ENCODE data around the gene SDF4.
"Not testable (repeated sequence)": the region's sequence is repeated elsewhere in the genome, so short reads cannot be mapped to it uniquely, and the experiment has no call there.

The SDF4 gene

DNA sequence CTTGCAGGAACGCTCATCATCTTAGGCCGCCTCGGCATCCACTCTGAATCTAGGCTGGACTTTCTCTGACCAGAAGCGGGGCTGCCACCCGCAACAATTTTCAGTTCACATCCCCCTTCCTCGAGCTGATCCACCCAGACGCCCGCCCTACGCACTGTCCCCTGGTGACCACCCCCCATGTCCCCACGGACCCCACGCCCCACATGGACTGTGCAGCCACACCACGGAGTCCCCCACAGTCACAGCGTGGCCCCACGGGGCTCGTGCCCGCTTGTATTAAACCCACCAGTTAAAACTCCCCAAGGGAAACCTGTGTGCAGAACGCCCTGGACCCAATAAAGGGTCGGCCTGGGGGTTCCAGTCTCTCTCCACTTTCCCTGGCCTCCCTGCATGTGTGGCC lies 27.7 kb upstream of the SDF4 start:
- no peak for DNase-seq (ENCODE audit: low read depth in 2 of 2)

DNA sequence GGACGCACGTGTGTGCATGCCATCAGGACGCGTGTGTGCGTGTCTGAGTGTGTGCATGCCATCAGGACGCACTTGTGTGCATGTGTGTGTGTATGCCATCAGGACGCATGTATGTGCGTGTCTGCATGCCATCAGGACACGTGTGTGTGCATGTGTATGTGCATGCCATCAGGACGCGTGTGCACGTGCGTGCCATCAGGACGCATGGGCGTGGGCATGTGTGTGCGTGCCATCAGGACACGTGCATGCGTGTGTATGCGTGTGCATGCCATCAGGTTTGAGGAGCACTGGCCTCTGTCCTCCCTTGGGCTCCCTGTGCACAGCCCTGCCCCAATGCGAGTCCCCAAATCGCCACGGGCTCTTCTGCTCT lies 27.3 kb upstream of the SDF4 start:
- DNase-seq (ENCODE audit: low read depth in 2 of 2) = no peak

DNA sequence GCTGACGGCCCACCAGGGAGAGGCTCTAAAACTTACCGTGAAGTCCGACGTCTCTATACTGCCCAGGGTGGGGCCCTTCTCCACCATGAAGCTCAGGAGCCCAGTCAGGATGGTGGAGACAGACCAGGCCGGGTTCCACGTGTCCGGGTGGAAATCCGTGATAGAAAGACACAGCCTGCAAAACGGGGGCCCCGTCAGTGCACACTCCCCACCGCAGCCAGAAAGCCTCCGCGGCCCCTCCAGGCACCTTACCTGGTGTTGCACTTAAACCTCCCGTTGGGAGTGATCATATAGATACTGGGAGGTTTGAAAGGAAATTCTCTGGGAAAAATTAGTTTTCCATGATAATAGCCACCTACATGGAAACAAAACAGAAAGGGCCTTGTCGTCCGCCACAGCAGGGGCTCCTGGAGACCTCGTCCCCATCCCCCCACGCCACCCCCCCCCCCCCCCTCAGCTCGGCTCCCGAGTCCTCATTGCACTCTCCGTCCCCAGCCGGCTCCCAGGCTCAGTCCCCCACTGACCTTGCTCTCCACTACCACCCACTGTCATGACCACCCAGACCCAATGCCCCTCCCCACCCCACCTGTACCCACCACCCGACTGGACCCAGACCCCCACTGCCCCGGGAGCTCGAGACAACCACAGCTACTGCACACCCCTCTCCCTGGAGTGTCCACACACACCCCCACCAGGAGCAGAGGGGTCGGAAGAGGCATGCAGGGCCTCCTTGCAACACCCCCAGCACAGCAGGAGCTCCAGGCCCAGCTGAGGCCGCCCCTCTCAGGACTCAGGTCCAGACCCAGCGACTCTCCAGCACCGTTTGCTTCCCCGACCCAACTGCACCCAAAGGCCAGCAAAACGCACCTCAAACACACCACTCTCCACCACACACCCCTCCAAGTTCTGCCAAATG lies 25.4 kb upstream of the SDF4 start:
- no peak for DNase-seq (ENCODE audit: low read depth in 2 of 2)

DNA sequence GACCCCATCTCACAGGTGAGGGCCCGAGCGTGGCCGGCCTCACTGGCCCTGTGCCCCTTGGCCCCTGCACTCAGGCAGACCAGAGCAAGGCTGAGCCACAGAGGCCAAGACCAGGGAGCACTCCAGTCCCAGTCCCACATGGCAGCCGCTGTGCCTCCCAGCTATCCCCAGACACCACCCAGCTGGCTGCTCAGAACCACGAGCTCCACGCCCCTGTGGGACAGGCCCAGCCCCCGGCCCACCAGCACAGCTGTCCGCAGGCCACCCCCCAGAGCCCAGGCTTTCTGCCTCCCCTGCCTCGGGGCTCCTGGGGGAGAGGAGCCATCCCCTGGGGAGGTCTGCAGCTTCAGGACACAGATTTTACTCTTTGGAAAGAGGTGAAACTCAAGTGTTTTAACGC lies 23.8 kb upstream of the SDF4 start:
- no peak for DNase-seq (ENCODE audit: low read depth in 2 of 2)

DNA sequence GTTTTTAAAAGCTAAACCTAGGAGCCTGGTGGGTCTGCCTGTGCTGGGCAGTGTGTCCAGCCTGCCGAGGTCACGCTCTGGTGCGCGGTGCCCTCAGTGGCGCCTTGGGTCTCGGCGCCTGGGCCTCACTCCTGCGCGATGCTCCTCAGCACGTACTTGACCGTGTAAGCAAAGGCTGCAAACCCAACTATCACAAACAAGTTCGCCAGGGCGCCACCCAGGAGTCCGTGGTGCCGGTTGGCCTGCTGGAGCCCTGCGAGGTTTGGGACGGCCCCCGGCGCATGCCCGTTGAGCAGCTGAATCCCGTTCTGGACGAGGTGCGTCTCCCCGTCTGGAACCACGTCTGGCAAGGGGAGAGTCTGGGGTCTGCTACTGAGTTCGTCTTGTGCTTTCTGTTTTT lies 23.3 kb upstream of the SDF4 start:
- DNase-seq (ENCODE audit: low read depth in 2 of 2) = no peak

DNA sequence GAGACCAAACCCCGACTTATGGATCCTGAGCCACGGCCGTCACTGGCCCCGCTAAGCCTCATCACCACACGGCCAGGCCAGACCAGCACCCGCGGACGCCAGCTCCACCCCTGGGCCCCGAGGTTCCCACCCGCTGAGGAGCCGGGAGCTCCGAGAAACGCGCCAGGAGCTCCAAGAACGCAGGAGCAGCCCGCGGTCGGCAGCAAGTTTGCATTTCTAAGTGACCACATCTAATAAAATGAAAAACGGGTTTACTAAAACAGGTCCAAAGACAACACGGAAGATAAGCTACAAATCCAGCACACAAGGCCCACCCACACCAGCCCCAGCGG lies 22.8 kb upstream of the SDF4 start:
- DNase-seq (ENCODE audit: low read depth in 2 of 2) = no peak

DNA sequence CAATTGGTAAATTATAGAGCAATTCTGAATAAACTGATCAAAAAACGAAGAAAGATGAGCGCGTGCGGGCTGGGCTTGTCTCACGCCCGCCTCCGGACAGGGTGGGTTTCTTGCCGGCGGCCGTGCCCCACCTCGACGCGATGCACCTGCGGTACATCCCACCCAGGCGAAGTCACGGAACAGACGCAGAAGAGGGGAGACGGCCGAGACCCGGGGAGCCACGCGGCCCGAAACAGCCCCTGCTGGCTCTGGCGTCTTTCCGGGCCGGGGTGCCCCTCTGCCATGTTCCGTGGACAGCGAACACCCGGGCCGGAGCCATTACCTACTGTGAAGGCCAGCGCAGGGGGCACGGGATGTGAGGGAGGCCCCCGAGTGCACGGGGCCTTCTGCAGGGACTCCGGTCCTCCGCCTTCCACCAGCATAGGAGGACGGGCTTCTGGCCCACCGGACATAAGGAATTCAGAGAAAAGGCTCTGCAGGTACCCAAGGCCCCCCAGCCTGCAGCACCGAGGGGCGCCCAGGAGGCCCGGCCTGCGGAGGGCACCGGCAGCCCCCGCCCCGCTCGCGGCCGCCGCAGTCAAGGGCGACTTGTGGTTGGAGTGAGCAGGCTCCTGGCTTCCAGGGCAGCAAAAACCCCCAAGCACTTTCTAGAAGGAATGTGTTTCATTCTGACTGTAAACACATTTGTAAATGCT lies 22.3 kb upstream of the SDF4 start:
- DNase-seq (ENCODE audit: low read depth in 2 of 2) = no peak

DNA sequence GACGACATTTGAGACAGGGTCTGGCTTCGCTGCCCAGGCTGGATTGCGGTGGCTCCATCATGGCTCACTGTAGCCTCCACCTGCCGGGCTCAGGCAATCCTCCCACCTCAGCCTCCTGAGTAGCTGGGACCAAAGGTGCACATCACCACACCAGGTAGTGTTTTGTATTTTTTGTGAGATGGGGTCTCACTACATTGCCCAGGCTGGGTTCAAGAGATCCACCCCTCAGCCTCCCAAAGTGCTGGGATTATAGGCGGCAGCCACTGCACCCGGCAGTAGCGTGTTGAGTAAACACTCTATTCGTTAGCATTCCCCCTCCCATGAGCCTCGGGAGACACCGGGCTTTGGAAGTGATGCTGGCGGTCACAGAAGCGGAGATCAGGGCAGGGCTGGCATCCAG lies 21.5 kb upstream of the SDF4 start:
- no peak for DNase-seq (ENCODE audit: low read depth in 2 of 2)

DNA sequence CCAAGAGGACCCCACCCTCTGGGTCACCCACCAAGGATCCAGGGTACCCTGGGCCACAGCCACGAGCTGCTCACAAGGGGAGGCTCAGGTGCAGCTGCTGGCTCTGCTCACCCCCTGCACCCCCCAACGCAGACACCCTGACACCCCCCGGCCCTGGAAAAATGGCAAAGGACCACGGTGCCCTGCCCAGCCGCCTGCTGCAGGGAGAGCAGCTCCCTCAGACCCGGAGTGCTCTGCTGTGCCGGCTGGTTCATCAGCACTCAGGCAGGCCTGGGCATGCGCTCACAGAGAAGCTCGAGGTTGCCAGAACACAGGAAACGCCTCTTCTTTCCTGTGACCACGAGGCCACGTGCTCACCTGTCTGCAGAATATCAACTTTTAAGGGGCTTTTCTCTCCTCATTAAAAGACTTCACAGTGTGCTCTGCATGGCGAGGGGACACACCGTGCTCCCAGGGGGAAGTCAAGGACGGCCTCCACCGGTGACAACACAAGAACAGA lies 19.0 kb upstream of the SDF4 start:
- no peak for DNase-seq (ENCODE audit: low read depth in 2 of 2)

DNA sequence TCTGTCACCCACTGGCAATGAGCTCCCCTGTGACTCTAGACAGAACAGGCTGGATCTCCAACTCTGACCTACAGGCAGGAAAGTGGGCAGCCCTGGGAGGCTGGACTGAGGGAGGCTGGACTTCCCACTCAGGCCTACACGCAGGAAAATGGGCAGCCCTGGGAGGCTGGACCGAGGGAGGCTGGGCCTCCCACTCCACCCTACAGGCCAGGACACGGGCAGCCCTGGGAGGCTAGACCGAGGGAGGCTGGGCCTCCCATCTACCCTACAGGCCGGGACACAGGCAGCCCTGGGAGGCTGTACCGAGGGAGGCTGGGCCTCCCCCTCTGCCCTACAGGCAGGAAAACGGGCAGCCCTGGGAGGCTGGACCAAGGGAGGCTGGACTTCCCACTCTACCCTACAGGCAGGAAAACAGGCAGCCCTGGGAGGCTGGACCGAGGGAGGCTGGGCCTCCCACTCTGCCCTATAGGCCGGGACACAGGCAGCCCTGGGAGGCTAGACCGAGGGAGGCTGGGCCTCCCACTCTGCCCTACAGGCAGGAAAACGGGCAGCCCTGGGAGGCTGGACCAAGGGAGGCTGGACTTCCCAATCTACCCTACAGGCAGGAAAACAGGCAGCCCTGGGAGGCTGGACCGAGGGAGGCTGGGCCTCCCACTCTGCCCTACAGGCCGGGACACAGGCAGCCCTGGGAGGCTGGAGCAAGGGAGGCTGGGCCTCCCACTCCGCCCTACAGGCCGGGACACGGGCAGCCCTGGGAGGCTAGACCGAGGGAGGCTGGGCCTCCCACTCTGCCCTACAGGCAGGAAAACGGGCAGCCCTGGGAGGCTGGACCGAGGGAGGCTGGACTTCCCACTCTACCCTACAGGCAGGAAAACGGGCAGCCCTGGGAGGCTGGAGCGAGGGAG lies 16.5 kb upstream of the SDF4 start:
- not testable (repeated sequence) for DNase-seq (ENCODE audit: low read depth in 2 of 2)

DNA sequence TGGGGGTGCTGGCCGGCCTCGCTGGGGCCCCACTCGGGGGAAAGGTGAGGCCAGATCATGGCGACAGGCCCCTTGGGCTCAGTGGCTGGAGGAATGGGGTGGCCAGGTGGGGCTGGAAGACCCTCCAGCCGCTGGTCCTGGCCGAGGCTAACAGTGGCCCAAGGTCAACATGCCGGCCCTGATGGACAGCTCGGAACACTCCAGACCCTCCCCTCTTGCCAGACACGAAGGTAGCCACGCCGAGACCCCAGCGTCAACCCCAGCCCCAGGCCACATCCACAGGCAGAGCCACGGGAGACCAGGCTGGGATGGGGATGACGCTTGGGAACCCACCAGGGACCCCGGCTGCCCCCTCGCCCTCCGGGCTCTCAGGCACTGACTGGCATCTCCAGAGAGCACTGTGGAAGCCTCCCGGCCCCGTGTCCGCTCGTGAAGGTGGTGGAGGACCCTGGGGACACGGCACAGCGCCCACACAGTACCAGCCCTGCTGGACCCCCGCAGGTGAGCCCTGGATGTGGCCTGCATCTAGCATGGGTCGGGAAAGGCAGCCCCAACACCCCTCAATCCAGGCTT lies 15.6 kb upstream of the SDF4 start:
- DNase-seq (ENCODE audit: low read depth in 2 of 2) = no peak

DNA sequence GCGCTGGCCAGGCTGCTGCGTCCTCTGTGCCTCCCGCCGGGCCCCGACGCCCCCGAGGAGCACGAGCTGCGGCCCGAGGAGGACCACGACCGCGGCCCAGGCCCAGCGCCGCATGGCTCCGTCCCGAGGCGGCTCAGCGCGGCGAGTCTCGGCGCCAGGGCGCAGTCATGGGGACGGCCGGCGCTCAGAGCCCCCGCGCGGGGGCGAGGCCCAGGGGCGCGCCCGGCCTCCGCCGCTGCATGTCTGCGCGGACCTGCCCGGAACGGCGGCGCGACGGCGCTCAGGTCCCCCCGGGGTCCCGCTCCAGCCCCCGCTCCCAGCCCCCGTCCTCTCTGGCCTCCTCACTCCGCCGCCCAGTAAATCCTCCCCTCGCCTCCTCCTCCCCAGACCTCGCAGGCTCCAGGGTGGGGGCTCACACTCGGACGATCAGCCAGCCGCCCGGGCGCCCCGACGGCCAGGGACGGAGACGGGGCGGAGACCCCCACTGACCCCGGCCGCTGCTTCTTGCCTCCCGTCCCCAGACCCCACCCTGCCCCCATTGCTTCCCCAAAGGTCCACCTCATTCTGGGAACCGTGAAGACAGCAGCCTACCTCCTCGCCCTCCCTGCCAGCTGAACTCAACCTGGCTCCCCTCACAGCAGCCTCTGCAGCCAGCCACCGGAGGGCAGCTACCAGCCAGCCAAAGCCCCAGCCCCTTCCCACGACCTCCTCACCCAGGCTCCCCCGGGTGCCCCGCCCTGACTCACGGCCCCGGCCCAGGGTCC lies 15.0 kb upstream of the SDF4 start, which contains the start of gene C1QTNF12:
C1QTNF12 (minus strand) TSS at position 146 of the 764 bp plus-strand sequence; CDS start at position 114, 32 bp downstream.
- no peak for DNase-seq (ENCODE audit: low read depth in 2 of 2)

DNA sequence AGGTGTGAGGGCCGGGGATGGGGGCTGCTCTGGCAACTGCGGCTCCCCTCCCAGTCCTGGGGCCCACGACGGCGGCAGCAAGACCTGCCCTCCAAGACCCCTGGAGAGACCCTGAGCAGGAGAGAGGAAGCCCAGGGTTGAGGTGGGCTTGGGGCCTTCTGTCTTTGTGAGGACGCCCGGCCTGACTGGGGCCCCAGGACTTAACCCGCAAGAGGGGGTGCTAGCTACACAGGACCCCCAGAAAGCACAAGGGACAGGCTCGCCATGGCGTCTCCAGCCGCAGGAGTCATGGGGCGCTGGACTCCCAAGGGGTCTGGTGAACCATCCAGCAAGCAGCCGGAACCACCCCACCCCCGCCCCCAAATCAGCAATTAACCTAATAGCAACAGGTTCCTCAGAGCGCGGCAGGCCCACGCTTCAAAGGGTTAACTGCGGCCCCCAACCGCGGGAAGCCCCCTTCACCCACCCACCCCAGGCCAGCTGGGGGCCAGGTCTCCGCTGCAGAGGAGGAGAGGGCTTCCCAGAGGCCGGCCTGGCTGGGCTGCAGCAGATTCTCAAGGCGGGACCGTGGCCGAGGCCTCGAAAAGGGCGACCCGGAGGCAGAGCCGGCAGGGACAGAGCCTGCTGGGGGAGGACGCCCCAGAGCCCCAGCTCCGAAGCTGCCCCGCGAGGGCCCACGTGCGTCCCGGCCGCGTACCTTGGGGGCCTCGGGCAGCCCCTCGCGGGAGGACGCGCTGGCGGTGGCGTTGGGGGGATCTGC lies 14.2 kb upstream of the SDF4 start:
- no peak for DNase-seq (ENCODE audit: low read depth in 2 of 2)

DNA sequence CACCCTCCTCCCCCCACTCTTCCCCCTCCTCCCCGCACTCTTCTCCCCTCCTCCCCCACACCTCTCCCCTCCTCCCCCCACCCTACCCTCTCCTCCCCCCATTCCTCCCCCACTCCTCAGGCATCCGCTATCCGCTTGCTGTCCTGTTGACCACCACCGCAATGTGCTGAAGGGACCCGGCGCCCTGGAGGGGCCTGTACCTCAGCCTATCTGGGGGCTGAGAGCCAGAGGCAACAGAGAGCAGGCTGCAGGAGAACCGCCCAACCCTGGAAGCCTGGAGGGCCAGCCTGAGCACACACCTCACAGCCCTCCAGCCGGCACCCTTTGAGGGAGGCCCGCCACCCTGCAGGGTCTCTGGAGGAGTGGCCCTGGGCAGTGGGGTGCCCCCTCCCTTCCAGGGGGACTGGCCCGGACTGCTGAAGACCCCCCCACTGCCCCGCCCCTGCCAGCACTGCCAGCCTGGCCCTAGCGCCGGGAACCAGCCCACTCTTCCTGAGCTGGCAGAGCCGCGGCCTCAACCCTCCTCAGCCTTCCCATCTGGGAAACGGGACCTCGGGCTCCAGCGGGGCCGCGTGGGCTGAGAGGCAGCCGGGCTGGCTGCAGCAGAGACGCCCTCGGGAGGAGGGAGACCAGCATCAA lies 13.5 kb upstream of the SDF4 start:
- DNase-seq (ENCODE audit: low read depth in 2 of 2) = no peak

DNA sequence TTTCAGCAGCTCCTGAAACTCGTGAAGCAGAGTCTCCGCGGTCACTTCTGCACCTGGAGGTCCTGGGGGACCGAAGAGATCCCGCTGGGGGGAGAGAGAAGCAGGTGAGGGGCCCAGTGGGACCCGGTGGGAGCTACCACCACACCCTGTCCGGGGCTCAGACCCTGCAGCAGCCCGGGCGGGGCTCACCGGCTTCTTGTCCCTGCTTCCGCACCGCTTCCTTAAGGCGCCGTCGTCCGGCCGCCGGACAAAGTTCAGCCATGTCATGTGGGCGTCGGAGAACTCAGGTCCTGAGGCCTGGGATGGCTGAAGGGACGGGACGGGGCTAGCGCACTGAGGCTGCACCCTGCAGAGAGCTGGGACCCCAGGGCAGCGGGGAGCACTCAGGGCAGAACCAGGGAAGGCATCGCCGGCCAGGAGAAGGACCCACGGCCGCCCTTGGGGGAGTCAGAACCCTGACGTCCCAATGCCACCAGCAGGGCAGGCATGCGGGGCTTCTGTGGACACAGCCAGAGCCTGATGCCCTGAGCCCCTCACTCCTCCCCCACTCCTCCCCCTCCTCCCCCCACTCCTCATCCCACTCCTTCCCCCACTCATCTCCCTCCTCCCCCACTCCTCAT lies 12.5 kb upstream of the SDF4 start:
- DNase-seq (ENCODE audit: low read depth in 2 of 2) = no peak

DNA sequence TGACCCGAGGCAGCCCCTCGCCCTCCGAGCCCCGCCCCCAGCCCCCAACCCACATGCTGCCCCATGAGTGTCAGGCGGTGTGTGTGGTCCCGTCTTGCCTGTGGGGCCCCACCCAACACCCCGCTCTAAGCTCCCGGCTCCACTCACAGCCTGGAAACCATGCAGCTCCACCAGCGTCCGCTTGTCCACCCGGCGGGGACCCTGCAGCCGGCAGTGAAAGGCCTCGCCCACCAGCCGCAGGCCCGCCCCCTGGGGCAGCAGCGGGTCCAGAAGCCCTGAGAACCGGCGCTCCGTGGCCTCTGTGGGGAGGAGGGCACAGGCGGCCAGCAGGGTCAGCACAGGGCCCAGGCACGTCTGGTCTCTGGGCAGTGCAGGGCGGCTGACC lies 12.0 kb upstream of the SDF4 start:
- DNase-seq (ENCODE audit: low read depth in 2 of 2) = no peak

DNA sequence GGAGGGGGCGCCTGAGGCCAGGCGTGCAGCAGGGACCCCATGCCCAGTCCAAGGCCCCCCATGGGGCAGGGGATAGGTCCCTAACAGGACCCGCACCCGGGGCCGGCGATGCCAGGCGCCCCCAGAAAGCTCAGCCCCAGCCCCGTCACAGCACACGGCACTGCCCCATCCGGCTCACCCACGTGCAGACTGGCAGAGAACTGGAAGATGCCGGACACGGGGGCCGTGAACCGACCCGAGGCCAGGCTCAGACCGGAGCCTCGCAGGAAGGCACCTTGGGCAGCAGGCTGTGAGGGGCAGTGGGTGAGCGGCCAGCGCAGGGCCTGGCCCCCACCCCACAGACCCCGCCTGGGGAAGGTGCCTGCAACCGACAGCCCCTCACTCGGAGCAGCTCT lies 11.5 kb upstream of the SDF4 start:
- no peak for DNase-seq (ENCODE audit: low read depth in 2 of 2)

DNA sequence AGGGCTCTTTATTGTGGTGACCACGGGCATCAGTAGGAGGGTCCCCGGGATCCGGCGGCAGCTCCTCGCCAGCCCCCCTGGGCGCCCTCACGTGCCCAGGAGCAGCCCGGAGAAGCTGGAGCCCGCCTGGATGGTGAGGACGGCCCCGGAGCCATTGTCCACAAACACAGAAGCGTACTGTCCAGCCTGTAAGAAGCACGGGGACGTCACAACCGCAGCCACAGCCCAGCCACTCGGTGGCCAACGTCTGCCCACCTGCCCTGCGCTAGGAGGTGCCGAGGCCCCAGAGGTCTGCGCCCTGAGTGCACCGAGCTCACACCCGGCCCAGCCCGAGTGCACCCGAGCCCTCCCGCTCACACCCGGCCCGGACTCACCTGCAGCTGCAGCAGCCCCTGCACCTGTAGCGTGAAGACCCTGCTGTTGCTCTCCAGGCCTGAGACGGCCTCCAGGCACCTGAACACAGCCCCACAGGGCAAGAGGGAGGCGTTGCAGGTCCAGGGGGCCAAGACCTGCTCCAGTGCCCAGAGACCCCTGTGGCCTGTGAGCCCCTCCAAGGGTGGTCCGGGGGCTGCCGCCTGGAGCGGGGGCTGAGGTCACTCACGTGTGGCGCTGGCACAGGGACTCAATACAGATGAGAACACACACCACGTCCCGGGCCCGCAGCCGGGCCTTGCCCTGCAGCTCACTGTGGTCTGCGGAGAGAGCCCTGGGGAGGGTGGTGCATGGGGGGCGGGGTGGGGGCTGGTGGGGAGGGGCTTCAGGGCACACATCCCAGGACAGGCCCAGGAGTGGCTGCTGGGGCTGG lies 10.9 kb upstream of the SDF4 start:
- no peak for DNase-seq (ENCODE audit: low read depth in 2 of 2)
